Loucy (cell line): ENCODE measurements around the gene CELF5.

Source experiments
- CTCF ChIP-seq: fragments of 200-600 bp; sonication (generic); conservative IDR thresholded peaks from 2 replicates; pipeline ENCODE4 v1.5.1; 2014; ENCODE audit warnings: mild to moderate bottlenecking, antibody characterized with exemption, low read length
- EZH2phosphoT487 ChIP-seq: fragments of 200-600 bp; IDR thresholded peaks from 2 replicates; pipeline ENCODE4 v1.6.1; 2018; ENCODE audit warnings: antibody characterized with exemption, mild to moderate bottlenecking, moderate library complexity, borderline replicate concordance

- TF ChIP-seq CTCF (no peak), EZH2phosphoT487 (no peak)
Measured at GRCh38 chr19:3315676-3315973, 91.2 kb downstream of the CELF5 start.
